DMS114 treated with DMSO at 0.1 percent for 48 hours (cell line): ENCODE data around the gene CHMP4A.

Experiments
- DNase-seq: peaks from one replicate; lab custom pipeline; 2025; ENCODE audit not compliant: unreplicated experiment; lab: John Stamatoyannopoulos, UW

CHMP4A gene

GRCh38 chr14:24212924-24213865 is at the start of gene CHMP4A:
Gene CHMP4A (minus strand): TSS chr14:24213488. CDS start chr14:24213439, 49 bp downstream.
- peak; percentile 92 for DNase-seq

- no peak for DNase-seq
Measured at GRCh38 chr14:24261969-24262327, 48.7 kb upstream of the CHMP4A start.

GRCh38 chr14:24261256-24261968 is 48.1 kb upstream of the CHMP4A start:
- DNase-seq: no peak

GRCh38 chr14:24260780-24261157 is 47.5 kb upstream of the CHMP4A start:
- no peak for DNase-seq

- DNase-seq: no peak
Measured at GRCh38 chr14:24260026-24260779, 46.9 kb upstream of the CHMP4A start.

- no peak for DNase-seq
Measured at GRCh38 chr14:24259282-24260025, 46.2 kb upstream of the CHMP4A start.

GRCh38 chr14:24258548-24259265 is 45.4 kb upstream of the CHMP4A start:
- DNase-seq: no peak

GRCh38 chr14:24258119-24258518 is 44.8 kb upstream of the CHMP4A start:
- DNase-seq: no peak

GRCh38 chr14:24256960-24257359 is 43.7 kb upstream of the CHMP4A start:
- DNase-seq: no peak

- no peak for DNase-seq
Measured at GRCh38 chr14:24255931-24256711, 42.8 kb upstream of the CHMP4A start.

GRCh38 chr14:24255438-24255837 is 42.1 kb upstream of the CHMP4A start:
- DNase-seq: no peak

- no peak for DNase-seq
Measured at GRCh38 chr14:24254630-24255392, 41.5 kb upstream of the CHMP4A start.

- no peak for DNase-seq
Measured at GRCh38 chr14:24253936-24254335, 40.6 kb upstream of the CHMP4A start.

GRCh38 chr14:24252289-24253124 is 39.2 kb upstream of the CHMP4A start:
- no peak for DNase-seq

- no peak for DNase-seq
Measured at GRCh38 chr14:24251880-24252288, 38.6 kb upstream of the CHMP4A start.

GRCh38 chr14:24250354-24250753 is 37.1 kb upstream of the CHMP4A start:
- DNase-seq: no peak

GRCh38 chr14:24249230-24250021 is 36.1 kb upstream of the CHMP4A start:
- DNase-seq: no peak
